ENCODE measurements around the gene GYS2. TPM values are rescaled to one million over a fixed set of nuclear protein-coding genes. Genes with fewer than 3 reads are reported as not detected.

Gene GYS2
- total RNA-seq, 1 donor from 2014 or later = not detected

DNA sequence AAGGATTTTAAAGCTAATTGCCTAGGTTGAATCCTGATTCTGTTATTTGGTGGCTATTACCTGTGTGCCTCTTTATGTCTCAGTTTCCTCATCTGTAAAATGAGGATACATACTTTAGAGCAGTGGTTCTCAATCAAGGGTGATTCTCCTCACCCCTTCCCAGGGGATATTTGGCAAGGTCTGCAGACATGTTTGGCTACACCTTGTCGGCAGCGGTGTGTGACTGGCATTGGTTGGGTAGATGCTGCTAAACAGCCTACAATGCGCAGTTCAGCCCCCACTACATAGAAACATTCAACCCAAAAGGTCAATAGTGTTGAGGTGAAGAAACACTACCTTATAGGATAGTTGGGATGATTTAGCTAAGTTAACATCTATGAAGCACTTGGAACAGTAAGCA, 29.6 kb upstream of the GYS2 start:
- peaks cover 55% of the 10 kb centered on the region for H3K36me3 ChIP-seq
- ATAC-seq = no peak
- intact Hi-C loops (cut with DNase I) = no loop called here

DNA sequence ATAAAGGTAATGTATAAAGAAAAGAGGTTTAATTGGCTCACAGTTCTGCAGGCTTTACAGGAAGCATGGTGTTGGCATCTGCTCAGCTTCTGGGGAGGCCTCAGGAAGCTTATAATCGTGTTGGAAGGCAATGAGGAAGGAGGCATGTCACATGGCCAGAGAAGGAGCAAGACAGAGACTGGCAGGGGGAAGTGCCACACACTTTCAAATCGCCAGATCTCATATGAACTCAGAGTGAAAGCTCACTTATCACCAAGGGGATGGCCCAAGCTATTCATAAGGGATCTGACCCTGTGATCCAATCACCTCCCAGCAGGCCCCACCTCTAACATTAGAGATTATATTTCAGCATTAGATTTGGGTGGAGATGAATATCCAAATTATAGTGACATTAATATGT, 26.7 kb upstream of the GYS2 start:
- Histone ChIP-seq H3K4me1 (no peaks in the 10 kb centered on the region), H3K4me3 (no peak overlapping the region), H3K9me3 (no peaks in the 10 kb centered on the region), H3K27ac (no peak overlapping the region), H3K36me3 (peaks cover 32% of the 10 kb centered on the region), H3K27me3 (ENCODE audit: low read depth) (no peaks in the 10 kb centered on the region)
- intact Hi-C loops (cut with DNase I) = no loop called here
- DNase-seq (no peak), ATAC-seq (no peak)
- TF ChIP-seq, protein P1, sequence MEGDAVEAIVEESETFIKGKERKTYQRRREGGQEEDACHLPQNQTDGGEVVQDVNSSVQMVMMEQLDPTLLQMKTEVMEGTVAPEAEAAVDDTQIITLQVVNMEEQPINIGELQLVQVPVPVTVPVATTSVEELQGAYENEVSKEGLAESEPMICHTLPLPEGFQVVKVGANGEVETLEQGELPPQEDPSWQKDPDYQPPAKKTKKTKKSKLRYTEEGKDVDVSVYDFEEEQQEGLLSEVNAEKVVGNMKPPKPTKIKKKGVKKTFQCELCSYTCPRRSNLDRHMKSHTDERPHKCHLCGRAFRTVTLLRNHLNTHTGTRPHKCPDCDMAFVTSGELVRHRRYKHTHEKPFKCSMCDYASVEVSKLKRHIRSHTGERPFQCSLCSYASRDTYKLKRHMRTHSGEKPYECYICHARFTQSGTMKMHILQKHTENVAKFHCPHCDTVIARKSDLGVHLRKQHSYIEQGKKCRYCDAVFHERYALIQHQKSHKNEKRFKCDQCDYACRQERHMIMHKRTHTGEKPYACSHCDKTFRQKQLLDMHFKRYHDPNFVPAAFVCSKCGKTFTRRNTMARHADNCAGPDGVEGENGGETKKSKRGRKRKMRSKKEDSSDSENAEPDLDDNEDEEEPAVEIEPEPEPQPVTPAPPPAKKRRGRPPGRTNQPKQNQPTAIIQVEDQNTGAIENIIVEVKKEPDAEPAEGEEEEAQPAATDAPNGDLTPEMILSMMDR (IDR thresholded peaks at IDR 0.05) = no peak

More for the DNA sequence above, 29.6 kb upstream of the GYS2 start:
- no peaks in the 10 kb centered on the region for H3K9me3 ChIP-seq
- DNase-seq = no peak
- no peak overlapping the region for H3K4me3 ChIP-seq
- TF ChIP-seq, protein P1 (IDR thresholded peaks at IDR 0.05) = no peak
- no peaks in the 10 kb centered on the region for H3K27me3 ChIP-seq (ENCODE audit: low read depth)
- H3K4me1 ChIP-seq = peaks cover 12% of the 10 kb centered on the region
- no peak overlapping the region for H3K27ac ChIP-seq

DNA sequence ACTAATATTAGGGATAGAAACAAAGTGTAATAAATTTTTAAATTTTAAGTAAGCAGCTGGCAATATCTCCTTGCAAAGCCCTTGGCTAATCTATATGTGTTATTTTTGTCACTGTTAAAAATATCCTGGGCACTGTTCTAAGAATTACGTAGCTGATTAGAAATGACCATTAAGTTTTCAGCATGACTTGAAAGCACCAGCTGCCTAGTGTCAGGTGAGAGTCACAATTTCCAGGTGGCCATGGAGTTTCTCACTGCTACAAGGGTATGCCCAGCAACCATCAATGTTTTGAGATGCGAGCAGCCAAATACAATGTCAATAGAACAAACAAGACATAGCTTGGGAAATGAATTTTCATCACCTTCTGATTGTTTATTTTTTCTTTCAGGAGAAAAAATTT, 23.3 kb upstream of the GYS2 start:
- Histone ChIP-seq H3K4me3 (no peak overlapping the region), H3K4me1 (no peaks in the 10 kb centered on the region), H3K27me3 (ENCODE audit: low read depth) (no peaks in the 10 kb centered on the region), H3K27ac (no peak overlapping the region), H3K36me3 (peaks cover 2% of the 10 kb centered on the region), H3K9me3 (no peaks in the 10 kb centered on the region)
- ATAC-seq (no peak), DNase-seq (no peak)
- TF ChIP-seq, protein P1 (IDR thresholded peaks at IDR 0.05) = no peak
- intact Hi-C loops (cut with DNase I) = no loop called here

DNA sequence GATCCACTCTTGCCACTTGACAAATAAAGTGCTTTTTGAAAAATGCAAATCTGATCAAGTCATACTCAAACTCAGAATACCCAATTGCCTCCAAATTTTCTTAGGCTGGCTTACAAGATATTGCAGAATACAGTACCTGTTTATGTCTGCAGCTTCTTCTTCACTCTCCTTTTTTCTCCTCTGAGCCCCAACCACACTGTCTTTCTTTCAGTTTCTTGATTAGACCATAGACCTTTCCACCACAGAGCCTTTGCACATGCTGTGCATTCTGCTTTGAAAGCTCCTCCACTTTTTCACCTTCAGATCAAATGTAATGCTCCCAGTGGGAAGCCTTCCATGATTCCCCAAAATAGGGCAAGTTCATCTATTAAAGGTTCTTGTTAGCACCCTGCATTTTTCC, 13.9 kb upstream of the GYS2 start:
- no peaks in the 10 kb centered on the region for H3K27me3 ChIP-seq (ENCODE audit: low read depth)
- no peak for ATAC-seq
- intact Hi-C loops (cut with DNase I) = no loop called here
- DNase-seq = no peak
- H3K4me3 ChIP-seq = no peak overlapping the region
- no peaks in the 10 kb centered on the region for H3K36me3 ChIP-seq
- H3K27ac ChIP-seq = no peak overlapping the region
- H3K4me1 ChIP-seq = peaks cover 16% of the 10 kb centered on the region
- H3K9me3 ChIP-seq = no peaks in the 10 kb centered on the region
- TF ChIP-seq, protein P1 (IDR thresholded peaks at IDR 0.05) = no peak

DNA sequence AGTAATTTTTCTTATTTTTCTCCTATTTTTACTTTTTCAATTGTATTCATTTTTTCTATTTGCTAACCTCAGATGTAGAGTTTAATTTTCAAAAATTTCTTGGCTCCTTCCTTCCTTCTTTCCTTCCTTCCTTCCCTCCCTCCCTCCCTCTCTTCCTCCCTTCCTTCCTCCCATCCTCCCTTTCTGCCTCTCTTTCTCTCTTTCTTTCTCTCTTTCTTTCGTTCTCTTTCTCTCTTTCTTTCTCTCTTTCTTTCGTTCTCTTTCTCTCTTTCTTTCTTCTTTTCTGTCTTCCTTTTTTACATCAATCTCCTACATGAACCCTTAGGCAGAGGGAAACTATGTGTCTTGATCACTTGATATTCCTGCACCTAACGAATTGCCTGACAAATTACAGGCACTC, 12.4 kb upstream of the GYS2 start:
- ATAC-seq (no peak), DNase-seq (no peak)
- no peaks in the 10 kb centered on the region for H3K27me3 ChIP-seq (ENCODE audit: low read depth)
- TF ChIP-seq, protein P1 (IDR thresholded peaks at IDR 0.05) = no peak
- H3K36me3 ChIP-seq = no peaks in the 10 kb centered on the region
- intact Hi-C loops (cut with DNase I) = no loop called here
- no peaks in the 10 kb centered on the region for H3K9me3 ChIP-seq
- H3K4me1 ChIP-seq = peaks cover 16% of the 10 kb centered on the region
- H3K27ac ChIP-seq = no peak overlapping the region
- no peak overlapping the region for H3K4me3 ChIP-seq

DNA sequence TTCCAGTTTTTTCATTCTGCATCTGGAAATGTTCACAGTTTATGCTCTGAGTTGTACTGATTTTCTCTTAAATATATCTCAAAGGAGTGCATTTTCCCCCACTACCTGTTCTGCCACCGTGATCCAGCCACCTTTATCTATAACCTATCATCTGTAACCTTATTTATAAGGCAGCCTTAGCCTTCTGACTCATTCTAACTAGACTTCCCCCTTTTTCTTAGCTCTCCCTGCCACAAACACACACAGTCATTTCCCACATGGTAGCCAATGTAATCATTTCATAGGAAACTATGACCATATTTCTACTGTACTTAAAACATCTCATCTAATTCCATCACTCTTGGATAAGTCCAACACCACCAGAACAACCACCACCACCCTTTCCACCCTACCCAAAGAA, 10.8 kb upstream of the GYS2 start:
- Histone ChIP-seq H3K4me3 (no peak overlapping the region), H3K27ac (no peak overlapping the region), H3K4me1 (peaks cover 16% of the 10 kb centered on the region), H3K36me3 (no peaks in the 10 kb centered on the region), H3K27me3 (ENCODE audit: low read depth) (no peaks in the 10 kb centered on the region), H3K9me3 (no peaks in the 10 kb centered on the region)
- peak; percentile 56 to 65 for ATAC-seq
- TF ChIP-seq, protein P1 (IDR thresholded peaks at IDR 0.05) = no peak
- DNase-seq = no peak
- intact Hi-C loops (cut with DNase I) = no loop called here
